GM12865 (cell line): ENCODE results near the gene FSTL4.

Source experiments
- DNase-seq: peaks from one replicate; pipeline ENCODE4 v3.0.0; 2010; ENCODE audit warnings: low read depth
- H3K4me3 ChIP-seq: 2 replicates; pipeline ENCODE4 v1.5.1; 2011; ENCODE audit warnings: mild to moderate bottlenecking, low read depth, low read length, control low read depth
- CTCF ChIP-seq: IDR thresholded peaks from 2 replicates; pipeline ENCODE4 v1.5.1; 2011; ENCODE audit warnings: low read length, control low read depth, low read depth, inconsistent platforms; ENCODE audit not compliant: insufficient read depth; ENCODE audit errors: missing control alignments

Gene FSTL4

GRCh38 chr5:133201310-133201709 is 411.0 kb downstream of the FSTL4 start:
- DNase-seq = no peak
- no peak overlapping the region for H3K4me3 ChIP-seq
- TF ChIP-seq CTCF = no peak

GRCh38 chr5:133200256-133200655 is 412.1 kb downstream of the FSTL4 start:
- no peak for TF ChIP-seq CTCF
- DNase-seq = no peak
- H3K4me3 ChIP-seq = no peak overlapping the region

GRCh38 chr5:133199417-133200178 is 412.7 kb downstream of the FSTL4 start:
- no peak for DNase-seq

GRCh38 chr5:133198511-133198910 is 413.8 kb downstream of the FSTL4 start:
- DNase-seq = no peak
- TF ChIP-seq CTCF = no peak
- H3K4me3 ChIP-seq = no peak overlapping the region

More at GRCh38 chr5:133199417-133200178, 412.7 kb downstream of the FSTL4 start:
- TF ChIP-seq CTCF = no peak
- no peak overlapping the region for H3K4me3 ChIP-seq

- no peak for TF ChIP-seq CTCF
- no peak for DNase-seq
- no peak overlapping the region for H3K4me3 ChIP-seq
These were observed 415.8 kb downstream of the FSTL4 start for GRCh38 chr5:133196441-133197085.

GRCh38 chr5:133195250-133195649 is 417.1 kb downstream of the FSTL4 start:
- no peak for DNase-seq
- H3K4me3 ChIP-seq = no peak overlapping the region
- TF ChIP-seq CTCF = no peak
